Activated CD8-positive, alpha-beta memory T cell treated with anti-CD3 and anti-CD28 coated beads, Interleukin-2, amount 50 U/mL, for 48 hours (primary cell): ENCODE measurements around the gene ARTN.

Experiments used
- DNase-seq: peaks from one replicate; pipeline ENCODE4 v3.0.0-alpha.2; 2020

Gene ARTN

GRCh38 chr1:43925846-43926245 is 7.8 kb upstream of the ARTN start:
- no peak for DNase-seq

- no peak for DNase-seq
Observed at GRCh38 chr1:43930168-43930948, 3.2 kb upstream of the ARTN start.

- no peak for DNase-seq
Observed at GRCh38 chr1:43930949-43931275, 2.7 kb upstream of the ARTN start.

- DNase-seq = no peak
Observed at GRCh38 chr1:43931711-43932660, 1.6 kb upstream of the ARTN start.

- DNase-seq = no peak
Observed at GRCh38 chr1:43932786-43933385, 715 bp upstream of the ARTN start.

GRCh38 chr1:43934101-43934985 is 742 bp downstream of the ARTN start:
- peak; percentile 83 for DNase-seq

- DNase-seq = no peak
Observed at GRCh38 chr1:43934986-43935324, 1.4 kb downstream of the ARTN start.

GRCh38 chr1:43935711-43936427 is 2.3 kb downstream of the ARTN start:
- no peak for DNase-seq

GRCh38 chr1:43936431-43937151 is 3.0 kb downstream of the ARTN start:
- no peak for DNase-seq

GRCh38 chr1:43937179-43937865 is 3.7 kb downstream of the ARTN start:
- no peak for DNase-seq

GRCh38 chr1:43938383-43938782 is 4.8 kb downstream of the ARTN start:
- DNase-seq = no peak

GRCh38 chr1:43938892-43939587 is 5.4 kb downstream of the ARTN start:
- no peak for DNase-seq

- DNase-seq = no peak
Observed at GRCh38 chr1:43942411-43942810, 8.8 kb downstream of the ARTN start.

GRCh38 chr1:43944860-43945259 is 11.3 kb downstream of the ARTN start:
- DNase-seq = no peak

- no peak for DNase-seq
Observed at GRCh38 chr1:43945674-43946235, 12.2 kb downstream of the ARTN start.

GRCh38 chr1:43946236-43947060 is 12.8 kb downstream of the ARTN start, which contains the start of gene IPO13:
Gene IPO13 (plus strand): TSS chr1:43946950. CDS start chr1:43947601, 651 bp downstream.
- DNase-seq = peak; percentile 95

GRCh38 chr1:43947061-43947873 is 13.7 kb downstream of the ARTN start:
- DNase-seq = no peak
